NCI-H526 (cell line): ENCODE measurements around the gene RPS15.

ENCODE experiments used
- DNase-seq, 2 experiments: peaks; one replicate each; lab custom pipeline; 2025; lab: John Stamatoyannopoulos, UW

RPS15 gene

DNA sequence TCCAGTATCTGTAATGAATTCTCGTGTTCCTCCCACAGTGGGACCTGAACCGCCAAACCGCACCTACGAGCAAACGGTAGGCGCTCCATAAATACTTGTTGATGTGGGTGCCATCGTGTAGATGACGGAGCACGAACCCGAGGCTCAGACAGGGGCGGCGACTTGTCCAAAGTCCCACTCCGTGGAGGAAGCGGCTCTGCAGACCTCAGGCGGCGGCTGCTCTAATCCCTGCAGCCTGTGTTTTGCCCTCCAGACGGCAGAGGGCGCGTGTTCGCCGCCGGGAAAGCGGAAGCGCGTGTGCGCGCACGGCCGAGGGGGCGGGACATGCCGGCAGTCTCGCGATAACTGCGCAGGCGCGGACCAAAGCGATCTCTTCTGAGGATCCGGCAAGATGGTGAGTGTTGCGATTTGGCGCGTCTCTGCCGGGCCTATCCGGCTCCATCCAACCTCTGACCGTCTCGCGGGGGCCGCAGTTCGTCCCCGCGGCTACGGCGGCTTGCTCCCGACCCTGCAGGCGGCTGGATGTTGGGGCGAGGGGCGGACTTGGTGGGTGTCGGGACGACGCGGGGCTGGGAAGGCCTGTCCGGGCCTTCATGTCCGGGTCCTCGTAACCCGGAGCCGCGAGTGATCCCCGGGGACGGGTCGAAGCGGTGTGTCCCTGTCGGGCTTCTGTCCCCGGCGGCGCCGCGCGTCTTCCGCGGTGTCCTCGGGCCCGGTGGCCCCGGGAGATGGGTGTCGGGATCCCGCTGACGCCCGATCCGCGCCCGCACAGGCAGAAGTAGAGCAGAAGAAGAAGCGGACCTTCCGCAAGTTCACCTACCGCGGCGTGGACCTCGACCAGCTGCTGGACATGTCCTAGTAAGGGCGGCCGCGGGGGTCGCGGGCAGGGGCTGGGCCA is at the start of gene RPS15:
RPS15 (plus strand) TSS at position 362 of the 898 bp plus-strand sequence; CDS start at position 392, 30 bp downstream.
- DNase-seq = peak; percentile 55 to 90

DNA sequence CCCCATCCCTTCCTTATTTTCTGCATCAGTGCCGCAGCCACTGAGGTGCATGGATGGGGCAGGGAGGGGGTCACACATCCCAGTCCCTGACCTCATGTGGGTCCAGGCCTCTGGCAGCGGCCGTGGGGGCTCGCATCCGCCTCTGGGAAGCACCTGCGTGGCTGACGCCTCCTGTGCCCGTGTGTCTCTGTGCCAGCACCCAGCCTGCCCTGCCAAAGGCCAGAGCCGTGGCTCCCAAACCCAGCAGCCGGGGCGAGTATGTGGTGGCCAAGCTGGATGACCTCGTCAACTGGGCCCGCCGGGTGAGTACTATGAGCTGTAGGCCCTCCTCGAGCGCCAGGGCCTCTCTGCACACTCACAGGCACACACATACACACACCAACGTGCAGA is 49.6 kb upstream of the RPS15 start:
- DNase-seq = no peak

DNA sequence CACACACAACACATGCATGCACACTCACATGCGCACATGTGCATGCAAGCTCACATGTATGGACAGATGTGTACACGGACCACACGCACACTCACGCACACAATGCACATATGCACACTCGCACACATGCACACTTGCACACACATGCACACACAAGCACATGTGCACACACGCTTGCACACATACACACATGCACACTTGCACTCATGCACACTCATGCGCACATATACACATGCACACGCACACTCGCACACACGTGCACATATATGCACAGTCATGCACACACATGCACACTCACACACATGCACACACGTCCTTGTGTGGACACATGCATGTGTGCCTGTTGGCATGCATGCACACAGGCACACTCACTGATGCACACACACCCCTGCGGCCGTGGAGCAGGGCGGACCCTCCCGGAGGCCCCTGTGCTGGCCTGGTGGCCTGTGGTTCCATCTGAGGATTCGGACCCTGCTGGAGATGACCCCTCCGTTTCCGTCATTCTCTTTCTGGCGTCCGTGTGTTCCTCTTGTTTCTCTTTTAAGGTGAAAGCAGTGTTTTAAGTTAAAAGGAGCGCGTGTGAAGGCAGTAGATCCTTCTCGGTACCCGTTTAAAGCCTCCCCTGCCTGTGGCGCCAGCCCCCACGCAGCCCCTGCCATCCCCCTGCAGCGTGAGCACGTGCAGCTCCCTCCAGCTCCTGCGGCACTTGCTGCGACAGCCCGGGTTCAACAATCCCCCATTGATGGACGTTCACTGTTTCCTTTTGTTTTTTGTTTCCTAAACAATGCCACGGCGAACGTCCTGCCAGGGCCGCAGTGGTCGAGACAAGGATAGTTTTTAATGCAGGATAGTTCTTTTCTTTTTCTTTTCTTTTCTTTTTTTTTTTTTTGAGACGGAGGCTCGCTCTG is 48.9 kb upstream of the RPS15 start:
- DNase-seq = no peak

DNA sequence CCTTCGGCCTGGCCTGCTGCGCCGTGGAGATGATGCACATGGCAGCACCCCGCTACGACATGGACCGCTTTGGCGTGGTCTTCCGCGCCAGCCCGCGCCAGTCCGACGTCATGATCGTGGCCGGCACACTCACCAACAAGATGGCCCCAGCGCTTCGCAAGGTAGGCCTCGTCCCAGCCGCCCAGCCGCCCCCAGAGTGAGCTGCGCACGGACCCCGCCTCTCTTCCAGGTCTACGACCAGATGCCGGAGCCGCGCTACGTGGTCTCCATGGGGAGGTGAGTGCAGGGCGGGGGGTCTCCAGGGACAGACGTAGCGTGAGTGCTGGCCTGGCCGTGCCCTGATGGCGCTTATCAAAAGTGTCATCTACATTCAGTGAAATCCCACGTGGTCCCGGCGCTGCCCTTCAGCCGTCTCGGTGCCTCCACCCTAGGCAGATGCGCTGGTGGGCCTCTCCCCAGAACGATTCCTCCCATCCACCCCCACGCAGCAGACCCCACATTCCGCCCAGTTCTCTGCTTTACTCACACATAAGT is 47.2 kb upstream of the RPS15 start:
- no peak for DNase-seq

DNA sequence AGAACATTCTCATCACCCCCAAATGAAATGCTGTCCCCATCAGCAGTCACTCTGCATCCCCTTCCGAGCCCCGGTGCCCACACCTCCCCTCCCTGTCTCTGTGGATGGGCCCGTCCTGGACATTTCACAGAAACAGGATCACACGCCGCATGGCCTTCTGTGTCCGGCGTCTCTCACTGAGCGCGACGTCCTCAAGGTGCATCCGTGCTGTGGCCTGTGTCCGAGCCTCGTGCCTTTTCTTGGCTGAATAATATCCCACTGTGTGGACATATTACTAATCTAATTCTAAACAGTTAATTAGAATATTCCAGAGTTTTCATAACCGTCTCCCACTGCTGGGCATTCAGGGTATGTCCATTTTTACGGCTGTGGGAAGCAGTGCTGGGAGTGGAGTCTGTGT is 45.8 kb upstream of the RPS15 start:
- DNase-seq = no peak

DNA sequence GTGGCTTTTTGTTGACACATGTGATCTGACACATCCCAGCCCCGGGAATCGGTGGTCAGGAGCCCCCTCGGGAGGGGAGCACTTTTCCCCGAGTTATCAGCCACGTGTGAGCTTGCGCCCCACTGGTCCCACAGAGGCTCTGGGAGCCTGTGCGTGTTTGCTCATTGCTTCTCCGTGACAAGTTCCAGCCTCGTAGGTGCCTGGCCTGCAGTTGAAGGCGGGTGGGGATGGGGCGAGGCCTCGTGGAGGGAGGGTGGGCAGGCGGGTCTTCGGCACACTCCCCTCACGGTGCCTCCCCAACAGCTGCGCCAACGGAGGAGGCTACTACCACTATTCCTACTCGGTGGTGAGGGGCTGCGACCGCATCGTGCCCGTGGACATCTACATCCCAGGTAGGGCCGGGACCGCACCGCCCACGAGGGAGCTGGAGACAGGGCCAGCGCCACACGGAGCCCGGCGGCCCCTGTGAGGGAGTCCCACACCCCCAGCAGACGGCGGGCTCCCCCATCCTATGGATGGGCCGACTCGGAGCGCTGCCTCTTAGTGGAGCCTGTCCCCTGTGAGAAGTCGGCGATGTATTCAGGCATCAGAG is 45.2 kb upstream of the RPS15 start:
- no peak for DNase-seq

DNA sequence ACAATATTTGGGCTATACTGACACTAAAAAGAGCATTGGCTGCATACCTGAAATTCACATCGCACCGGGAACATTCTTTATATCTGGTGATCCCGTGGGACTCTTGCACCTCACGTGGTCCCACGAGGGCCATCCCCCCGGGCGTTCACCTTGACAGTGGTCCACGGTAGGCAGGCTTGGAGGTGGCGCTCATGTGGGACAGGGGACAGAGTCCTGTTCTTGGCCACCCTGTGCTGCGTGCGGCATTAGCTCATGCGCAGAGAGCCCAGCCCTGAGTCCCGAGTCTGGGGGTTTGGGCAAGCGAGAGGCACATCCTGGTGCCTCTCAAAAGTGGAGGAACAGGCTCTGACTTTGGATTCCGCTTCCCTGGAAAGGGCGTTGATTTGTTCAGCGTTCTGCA is 44.4 kb upstream of the RPS15 start:
- DNase-seq = no peak

DNA sequence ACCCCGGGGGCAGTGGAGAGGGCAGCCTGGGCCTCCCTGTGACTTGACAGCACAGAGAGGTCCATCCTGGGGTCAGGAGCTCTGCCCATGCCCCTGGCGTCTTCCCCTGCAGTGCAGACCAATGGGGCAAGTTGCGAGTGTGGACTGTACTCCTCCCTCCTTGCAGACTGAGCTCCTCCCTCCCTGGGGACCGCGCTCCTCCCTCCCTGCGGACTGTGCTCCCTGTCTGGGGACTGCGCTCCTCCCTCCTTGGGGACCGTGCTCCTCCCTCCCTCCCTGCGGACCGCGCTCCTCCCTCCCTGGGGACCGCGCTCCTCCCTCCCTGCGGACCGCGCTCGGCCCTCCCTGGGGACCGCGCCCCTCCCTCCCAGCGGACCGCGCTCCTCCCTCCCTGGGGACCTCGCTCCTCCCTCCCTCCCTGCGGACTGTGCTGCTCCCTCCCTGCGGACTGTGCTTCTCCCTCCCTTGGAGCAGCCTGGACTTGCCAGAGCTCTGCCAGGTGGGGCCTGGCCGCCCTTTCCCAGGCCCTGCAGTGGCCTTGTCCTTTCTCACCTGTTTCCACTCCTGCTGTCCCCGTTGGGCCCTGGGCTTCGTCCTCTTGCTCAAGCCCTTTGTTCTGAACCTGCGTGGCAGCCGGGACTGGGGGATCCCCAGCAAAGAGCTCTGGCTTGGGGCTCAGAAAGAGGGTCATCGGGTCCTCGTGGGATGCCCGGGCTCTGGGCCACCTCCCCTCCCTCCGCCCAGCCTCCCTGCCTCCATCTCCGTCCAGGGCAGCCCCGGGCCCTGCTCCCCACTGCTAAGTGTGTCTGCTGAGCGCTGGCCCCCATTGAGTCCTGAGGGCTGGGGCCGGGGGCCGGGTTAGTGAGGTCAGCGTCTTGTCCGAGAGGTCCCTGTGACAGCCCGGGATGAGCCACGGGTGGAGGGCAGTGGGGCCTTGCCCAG is 43.7 kb upstream of the RPS15 start:
- DNase-seq = peak in 1 of 2 experiments; percentile 87

DNA sequence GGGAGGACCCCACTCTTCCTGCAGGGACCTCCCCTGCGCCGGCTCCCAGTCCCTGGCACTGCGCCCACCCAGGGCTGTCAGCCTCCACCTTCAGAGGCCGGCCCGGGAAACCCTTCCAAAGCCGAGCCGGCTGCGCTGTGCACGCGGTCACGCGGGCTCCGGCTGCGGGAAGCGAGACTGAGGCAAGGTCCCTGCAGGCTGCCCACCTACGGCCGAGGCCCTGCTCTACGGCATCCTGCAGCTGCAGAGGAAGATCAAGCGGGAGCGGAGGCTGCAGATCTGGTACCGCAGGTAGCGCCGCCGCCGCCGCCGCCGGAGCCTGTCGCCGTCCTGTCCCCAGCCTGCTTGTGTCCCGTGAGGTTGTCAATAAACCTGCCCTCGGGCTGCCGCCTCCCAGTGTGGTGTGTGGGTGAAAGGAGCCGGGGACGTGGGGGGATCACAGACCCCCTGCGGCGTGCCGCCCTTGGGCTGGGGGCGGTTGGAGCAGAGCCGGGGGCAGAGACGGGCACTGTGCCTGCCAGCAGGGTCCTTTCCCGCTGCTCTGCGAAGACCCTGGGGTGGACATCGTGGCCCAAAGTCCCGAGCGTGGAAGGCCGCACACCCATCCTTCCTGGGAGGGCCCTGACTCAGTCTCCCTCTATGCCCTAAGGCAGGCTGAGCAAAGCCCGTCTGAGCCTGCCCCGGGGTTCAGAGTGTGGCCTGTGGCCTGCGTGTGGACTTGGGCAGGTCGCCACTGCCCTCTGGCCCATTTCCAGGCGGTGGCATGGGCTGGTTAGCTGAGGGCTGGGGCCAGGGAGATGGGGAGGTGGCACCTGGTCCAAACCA is 42.8 kb upstream of the RPS15 start:
- DNase-seq = peak in 1 of 2 experiments; percentile 40

DNA sequence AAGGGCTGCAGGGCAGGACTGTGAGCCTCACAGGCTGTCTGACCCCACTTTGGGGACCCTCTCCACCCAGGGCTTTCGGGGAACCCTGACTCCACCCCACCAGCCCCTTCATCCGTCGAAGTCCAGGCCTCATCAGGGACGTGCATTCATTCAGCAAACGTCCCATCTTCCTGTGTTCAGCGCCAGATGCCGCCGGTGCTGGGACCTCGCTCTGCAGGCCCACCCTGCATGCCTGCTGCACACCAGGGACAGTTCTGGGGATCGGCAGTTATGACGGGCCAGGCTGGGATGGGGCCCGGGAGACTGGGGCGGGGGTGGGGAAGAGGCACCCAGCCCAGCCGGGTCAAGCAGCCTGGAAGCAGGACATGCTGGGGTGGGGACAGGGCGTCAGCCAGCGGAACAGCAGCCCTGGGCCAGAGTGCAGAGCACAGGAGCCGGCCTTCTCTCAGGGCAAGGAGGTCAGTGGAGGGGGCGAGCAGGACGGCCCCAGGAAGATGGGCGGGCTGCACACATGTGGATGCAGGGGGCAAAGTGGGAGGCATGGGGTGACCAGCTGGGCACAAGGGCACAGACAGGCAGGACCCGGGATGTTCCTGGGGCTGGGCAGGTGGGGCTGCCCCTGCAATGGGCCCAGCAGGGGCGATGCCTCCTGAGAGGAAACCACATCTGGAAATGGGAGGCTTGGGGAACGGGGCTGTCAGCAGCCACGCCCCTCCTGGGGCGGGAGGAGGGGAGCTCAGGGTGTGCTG is 42.0 kb upstream of the RPS15 start:
- no peak for DNase-seq

DNA sequence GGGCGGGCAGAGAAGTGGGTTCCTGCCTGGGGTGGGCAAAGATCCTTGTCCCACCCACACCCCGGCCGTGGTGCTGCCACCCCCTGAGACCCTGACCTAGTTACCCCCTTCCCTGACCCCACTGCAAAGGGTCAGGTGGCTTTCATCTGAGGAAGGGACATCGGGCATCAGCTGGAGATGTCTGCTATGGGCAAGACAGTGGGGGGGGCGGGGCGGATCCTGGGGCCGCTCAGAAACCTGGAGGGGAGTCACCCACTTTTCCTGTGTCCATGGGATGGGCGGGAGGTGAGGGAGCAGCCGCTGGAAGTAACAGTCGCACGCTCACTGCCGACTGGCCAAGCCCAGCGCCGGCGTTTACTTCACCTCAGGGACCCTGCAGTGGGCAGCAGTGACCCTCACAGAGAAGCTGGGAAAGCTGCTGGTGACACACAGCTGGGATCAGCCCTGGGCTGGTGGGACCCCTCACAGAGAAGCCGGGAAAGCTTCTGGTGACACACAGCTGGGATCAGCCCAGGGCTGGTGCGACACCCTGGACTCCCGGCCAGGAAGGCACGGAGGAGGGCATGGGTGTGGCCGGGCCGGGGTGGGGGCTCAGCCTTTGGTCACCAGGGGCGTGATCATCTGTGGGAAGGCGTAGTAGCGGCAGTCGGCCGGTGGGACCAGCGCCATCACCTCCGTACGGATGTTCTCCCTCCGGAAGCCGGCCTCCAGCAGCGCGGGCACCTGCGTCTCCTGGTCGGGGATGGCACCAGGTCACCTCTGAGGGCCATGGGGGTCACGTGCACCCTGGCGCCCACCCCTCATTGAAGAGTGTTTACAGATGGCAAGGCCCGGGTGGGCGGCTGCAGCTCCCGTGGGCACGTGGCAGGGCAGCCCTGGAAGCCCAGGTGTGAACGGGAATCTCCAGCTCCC is 41.2 kb upstream of the RPS15 start:
- DNase-seq = no peak

DNA sequence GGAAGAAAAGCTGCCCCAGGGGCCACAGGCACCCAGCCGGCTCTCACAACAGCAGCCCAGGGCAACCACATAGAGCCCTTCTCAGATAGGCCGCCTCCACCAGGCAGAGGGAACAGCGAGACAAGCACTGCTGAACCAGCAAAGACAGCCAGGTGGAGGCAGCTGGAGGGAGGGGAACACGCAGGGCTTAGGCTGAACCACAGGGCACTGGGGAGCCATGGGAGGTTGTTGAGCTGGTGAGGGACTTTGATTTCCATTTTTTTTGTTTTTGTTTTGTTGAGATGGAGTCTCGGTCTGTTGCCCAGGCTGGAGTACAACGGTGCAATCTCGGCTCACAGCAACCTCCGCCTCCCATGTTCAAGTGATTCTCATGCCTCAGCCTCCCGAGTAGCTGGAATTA is 40.4 kb upstream of the RPS15 start:
- no peak for DNase-seq

DNA sequence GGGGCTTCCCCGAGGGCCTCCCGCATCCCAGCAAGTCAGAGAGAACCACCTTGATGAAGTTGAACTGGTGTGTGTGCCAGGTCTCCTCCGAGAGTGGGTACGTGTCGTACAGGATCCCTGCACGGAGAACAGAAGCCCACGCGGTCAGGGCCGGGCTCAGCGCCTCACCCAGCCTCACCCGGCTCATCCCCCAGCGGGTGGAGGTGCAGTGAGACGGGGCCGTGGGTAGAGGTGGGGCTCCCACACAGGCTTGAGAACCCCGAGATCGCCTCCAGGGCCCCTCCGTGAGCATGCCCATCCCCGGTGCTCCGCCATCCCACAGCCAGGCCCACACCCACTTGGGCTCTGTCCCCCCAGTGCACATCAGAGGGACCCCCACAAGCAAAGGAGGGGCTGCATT is 39.1 kb upstream of the RPS15 start:
- DNase-seq = no peak

DNA sequence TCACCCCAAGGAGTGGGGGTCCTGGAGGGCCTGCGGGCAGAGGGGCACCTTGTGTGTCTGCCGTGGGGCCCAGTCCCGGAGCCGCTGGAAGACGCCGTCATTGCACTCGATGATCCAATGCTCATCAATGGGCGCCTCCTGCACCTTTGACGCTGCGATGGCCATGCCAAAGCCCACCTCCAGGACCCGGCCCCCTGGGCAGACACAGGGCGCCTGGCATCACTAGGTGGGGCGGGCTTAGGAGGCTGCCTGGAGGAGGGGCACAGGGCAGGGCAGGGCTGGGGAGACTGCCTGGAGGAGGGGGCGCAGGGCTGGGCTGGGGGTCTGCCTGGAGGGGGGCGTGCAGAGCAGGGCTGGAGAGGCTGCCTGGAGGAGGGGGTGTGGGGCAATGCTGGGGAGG is 38.5 kb upstream of the RPS15 start:
- no peak for DNase-seq

DNA sequence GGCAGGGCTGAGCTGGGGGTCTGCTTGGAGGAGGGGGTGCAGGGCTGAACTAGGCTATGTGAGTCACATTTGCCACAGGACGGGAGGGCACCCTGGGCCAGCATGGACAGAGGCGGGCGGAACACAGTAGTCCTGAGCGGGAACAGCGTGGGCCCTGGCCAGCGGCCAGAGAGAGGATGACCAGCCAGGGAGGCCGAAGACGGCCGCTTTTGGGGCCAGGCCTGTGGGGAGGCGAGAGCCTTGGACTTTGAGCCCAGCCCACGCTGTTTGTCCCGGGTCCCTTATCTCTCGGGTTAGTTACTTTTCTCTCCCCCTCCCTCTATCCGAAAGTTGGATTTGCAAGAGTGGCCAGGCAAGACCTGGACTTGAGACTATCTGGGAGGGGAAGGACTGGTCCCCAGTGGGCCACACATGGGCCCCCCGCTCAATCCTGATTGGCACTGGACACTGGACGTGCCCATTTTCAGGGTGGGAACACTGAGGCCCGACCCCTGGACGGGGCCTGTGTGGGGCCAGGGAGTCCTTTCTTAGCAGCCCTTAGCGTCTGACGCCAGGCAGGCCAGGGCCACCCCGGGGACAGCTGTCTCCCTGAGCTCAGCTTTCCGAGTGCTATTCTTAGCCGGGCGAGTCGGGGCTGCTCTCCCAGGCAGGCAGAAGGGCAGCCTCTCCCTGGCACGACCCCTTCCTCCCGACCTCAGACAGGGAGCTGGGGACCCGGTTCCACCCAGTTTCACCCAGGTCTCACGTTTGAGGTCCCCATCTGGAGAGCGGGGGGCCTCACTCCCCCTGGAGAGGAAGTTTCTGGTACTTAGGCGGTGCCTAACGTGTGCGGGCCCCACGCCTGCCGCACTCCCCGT is 37.7 kb upstream of the RPS15 start:
- peak in 1 of 2 experiments; percentile 49 for DNase-seq

DNA sequence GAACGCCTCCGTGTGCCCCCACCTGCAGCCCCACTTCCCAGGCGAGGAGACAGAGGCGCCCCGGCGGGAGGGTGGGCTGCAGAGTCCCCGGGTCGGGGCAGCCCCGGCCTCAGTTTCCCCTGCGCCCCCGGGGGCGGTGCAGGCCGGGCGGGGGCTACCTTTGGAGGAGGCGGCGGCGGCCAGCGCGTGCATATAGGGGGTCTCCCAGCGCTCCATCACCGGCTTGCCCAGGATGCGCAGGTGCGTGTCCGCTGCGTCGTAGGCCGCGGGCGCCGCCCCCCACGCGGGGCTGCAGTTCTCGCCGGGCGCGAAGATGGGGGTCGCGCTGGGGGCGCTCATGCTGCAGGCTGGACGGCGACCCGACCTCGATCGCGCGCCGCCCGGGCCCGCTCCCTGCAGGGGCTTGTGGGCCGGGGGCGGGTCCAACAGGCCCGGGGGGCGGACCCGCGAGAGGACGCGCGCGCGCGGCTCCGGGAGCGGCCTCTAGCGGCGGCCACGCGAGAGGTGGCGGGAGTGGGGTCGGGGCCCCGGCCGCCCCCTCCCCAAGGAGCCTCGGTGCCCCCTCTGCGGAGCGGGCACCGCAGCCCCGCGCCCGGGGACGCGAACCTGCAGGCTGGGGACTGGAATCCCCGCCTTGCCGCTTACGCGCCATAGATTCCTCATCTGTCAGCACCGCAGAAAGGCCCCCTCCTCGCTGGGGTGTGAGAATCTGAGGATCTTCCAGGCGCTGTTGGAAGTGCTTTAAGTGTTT is 36.9 kb upstream of the RPS15 start, which contains the start of gene GAMT:
GAMT (minus strand) TSS at position 405 of the 751 bp plus-strand sequence; CDS start at position 339, 66 bp downstream.
- DNase-seq = peak in 1 of 2 experiments; percentile 72

DNA sequence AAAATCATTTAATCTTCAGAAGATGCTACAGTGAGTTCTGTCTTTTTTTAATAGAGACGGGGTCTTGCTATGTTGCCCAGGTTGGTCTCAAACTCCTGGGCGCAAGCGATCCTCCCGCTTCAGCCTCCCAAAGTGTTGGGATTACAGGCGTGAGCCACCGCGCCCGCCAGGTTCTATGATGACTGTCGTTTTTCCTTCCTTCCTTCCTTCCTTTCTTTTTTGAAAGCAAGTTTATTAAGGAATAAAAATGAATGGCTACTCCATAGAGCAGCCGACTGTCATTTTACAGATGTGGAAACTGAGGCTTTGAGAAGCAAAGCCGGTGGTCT is 36.3 kb upstream of the RPS15 start:
- DNase-seq = no peak
